Ishikawa (cell line): ENCODE data around the gene PDE1C.

Source experiments
- CREB1 ChIP-seq: IDR thresholded peaks from 2 replicates; pipeline ENCODE4 v1.6.1; 2012; ENCODE audit warnings: low read depth
- EGR1 ChIP-seq: IDR thresholded peaks from 2 replicates; pipeline ENCODE4 v1.6.1; 2012
- EP300 ChIP-seq: IDR thresholded peaks from 2 replicates; pipeline ENCODE4 v1.6.1; 2012; ENCODE audit warnings: borderline replicate concordance
- FOXM1 ChIP-seq: IDR thresholded peaks from 2 replicates; pipeline ENCODE4 v1.6.1; 2012; ENCODE audit warnings: low read depth, borderline replicate concordance
- MAX ChIP-seq: IDR thresholded peaks from 2 replicates; pipeline ENCODE4 v1.6.1; 2012
- NFIC ChIP-seq: IDR thresholded peaks from 2 replicates; pipeline ENCODE4 v1.6.1; 2012
- TAF1 ChIP-seq: IDR thresholded peaks from 2 replicates; pipeline ENCODE4 v1.6.1; 2012; ENCODE audit warnings: low read depth, mild to moderate bottlenecking
- TCF12 ChIP-seq: IDR thresholded peaks from 2 replicates; pipeline ENCODE4 v1.6.1; 2012; ENCODE audit warnings: low read depth
- USF1 ChIP-seq: IDR thresholded peaks from 2 replicates; pipeline ENCODE4 v1.6.1; 2012
- YY1 ChIP-seq: IDR thresholded peaks from 2 replicates; pipeline ENCODE4 v1.6.1; 2012; ENCODE audit warnings: low read depth
- ZBTB7A ChIP-seq: IDR thresholded peaks from 2 replicates; pipeline ENCODE4 v1.6.1; 2012; ENCODE audit warnings: low read depth
- TF ChIP-seq, protein P1 (sequence below): IDR thresholded peaks from 2 replicates; pipeline ENCODE4 v1.6.1; 2012; ENCODE audit warnings: low read depth, mild to moderate bottlenecking

DNA sequence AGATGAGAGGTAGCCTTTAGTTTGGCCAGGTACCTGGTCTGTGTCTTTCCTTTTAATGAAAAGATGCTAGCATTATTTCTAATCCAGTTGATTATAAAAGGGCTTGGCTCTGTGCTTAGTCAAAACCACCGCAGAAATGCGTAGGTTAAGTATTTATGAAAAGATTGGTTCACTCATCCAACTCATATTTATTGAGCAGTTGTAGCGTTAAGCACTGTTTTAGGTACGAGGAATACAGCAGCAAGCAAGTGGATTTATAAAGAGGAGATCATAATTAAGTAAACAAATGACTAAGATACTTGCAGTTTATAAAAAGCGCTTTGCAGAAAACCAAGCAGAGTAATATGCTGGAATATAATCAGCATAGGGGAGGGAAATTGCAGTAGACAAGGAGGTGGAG is 253.4 kb downstream of the PDE1C start:
- TF ChIP-seq YY1 (no peak), EP300 (no peak), FOXM1 (no peak), MAX (no peak), CREB1 (no peak), TAF1 (no peak), EGR1 (no peak), NFIC (no peak), ZBTB7A (no peak), TCF12 (no peak), USF1 (no peak)
- TF ChIP-seq, protein P1, sequence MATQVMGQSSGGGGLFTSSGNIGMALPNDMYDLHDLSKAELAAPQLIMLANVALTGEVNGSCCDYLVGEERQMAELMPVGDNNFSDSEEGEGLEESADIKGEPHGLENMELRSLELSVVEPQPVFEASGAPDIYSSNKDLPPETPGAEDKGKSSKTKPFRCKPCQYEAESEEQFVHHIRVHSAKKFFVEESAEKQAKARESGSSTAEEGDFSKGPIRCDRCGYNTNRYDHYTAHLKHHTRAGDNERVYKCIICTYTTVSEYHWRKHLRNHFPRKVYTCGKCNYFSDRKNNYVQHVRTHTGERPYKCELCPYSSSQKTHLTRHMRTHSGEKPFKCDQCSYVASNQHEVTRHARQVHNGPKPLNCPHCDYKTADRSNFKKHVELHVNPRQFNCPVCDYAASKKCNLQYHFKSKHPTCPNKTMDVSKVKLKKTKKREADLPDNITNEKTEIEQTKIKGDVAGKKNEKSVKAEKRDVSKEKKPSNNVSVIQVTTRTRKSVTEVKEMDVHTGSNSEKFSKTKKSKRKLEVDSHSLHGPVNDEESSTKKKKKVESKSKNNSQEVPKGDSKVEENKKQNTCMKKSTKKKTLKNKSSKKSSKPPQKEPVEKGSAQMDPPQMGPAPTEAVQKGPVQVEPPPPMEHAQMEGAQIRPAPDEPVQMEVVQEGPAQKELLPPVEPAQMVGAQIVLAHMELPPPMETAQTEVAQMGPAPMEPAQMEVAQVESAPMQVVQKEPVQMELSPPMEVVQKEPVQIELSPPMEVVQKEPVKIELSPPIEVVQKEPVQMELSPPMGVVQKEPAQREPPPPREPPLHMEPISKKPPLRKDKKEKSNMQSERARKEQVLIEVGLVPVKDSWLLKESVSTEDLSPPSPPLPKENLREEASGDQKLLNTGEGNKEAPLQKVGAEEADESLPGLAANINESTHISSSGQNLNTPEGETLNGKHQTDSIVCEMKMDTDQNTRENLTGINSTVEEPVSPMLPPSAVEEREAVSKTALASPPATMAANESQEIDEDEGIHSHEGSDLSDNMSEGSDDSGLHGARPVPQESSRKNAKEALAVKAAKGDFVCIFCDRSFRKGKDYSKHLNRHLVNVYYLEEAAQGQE: no peak
